HG03066 (cell line): Measurements from ENCODE around the gene ABCA4.

Experiments
- ATAC-seq: cut with Tn5 transposase; IDR thresholded peaks from one replicate; pipeline ENCODE4 v1.9.1; 2021; ENCODE audit warnings: low read depth; ENCODE audit not compliant: unreplicated experiment

Gene ABCA4

GRCh38 chr1:94056996-94057395 is 64.0 kb downstream of the ABCA4 start:
- no peak for ATAC-seq

GRCh38 chr1:94056171-94056570 is 64.8 kb downstream of the ABCA4 start:
- ATAC-seq = no peak

- ATAC-seq = no peak
Observed at GRCh38 chr1:94055459-94056122, 65.4 kb downstream of the ABCA4 start.

- ATAC-seq = no peak
Observed at GRCh38 chr1:94050675-94051074, 70.3 kb downstream of the ABCA4 start.

- ATAC-seq = no peak
Observed at GRCh38 chr1:94050254-94050653, 70.7 kb downstream of the ABCA4 start.

- no peak for ATAC-seq
Observed at GRCh38 chr1:94049791-94050190, 71.2 kb downstream of the ABCA4 start.

GRCh38 chr1:94048413-94049164 is 72.4 kb downstream of the ABCA4 start:
- ATAC-seq = no peak

- no peak for ATAC-seq
Observed at GRCh38 chr1:94047949-94048348, 73.0 kb downstream of the ABCA4 start.

- ATAC-seq = no peak
Observed at GRCh38 chr1:94045465-94046056, 75.4 kb downstream of the ABCA4 start.

GRCh38 chr1:94044891-94045290 is 76.1 kb downstream of the ABCA4 start:
- ATAC-seq = no peak

GRCh38 chr1:94044290-94044790 is 76.6 kb downstream of the ABCA4 start:
- no peak for ATAC-seq

GRCh38 chr1:94043738-94044289 is 77.1 kb downstream of the ABCA4 start:
- ATAC-seq = no peak

GRCh38 chr1:94042388-94042787 is 78.6 kb downstream of the ABCA4 start:
- ATAC-seq = no peak

- ATAC-seq = no peak
Observed at GRCh38 chr1:94039871-94040569, 80.9 kb downstream of the ABCA4 start.

- ATAC-seq = no peak
Observed at GRCh38 chr1:94039514-94039870, 81.5 kb downstream of the ABCA4 start.

GRCh38 chr1:94038511-94038910 is 82.4 kb downstream of the ABCA4 start:
- ATAC-seq = no peak

- ATAC-seq = no peak
Observed at GRCh38 chr1:94037392-94038229, 83.3 kb downstream of the ABCA4 start.

- no peak for ATAC-seq
Observed at GRCh38 chr1:94036730-94037129, 84.2 kb downstream of the ABCA4 start.

- no peak for ATAC-seq
Observed at GRCh38 chr1:94033849-94034248, 87.1 kb downstream of the ABCA4 start.

- ATAC-seq = no peak
Observed at GRCh38 chr1:94032637-94033036, 88.3 kb downstream of the ABCA4 start.
